T-helper 22 cell (primary cell): Measurements from ENCODE around the gene MYL10.

ENCODE experiments used
- DNase-seq: peaks from one replicate; pipeline ENCODE4 v3.0.0-alpha.2; 2020; ENCODE audit warnings: low read depth

MYL10 gene

GRCh38 chr7:101595766-101596537 lies 33.1 kb downstream of the MYL10 start:
- no peak for DNase-seq

GRCh38 chr7:101595246-101595645 lies 33.9 kb downstream of the MYL10 start:
- DNase-seq: no peak

GRCh38 chr7:101594790-101595189 lies 34.3 kb downstream of the MYL10 start:
- no peak for DNase-seq

GRCh38 chr7:101593556-101593955 lies 35.5 kb downstream of the MYL10 start:
- no peak for DNase-seq

- no peak for DNase-seq
These were observed 37.6 kb downstream of the MYL10 start for GRCh38 chr7:101591504-101591903.

- DNase-seq: no peak
These were observed 38.2 kb downstream of the MYL10 start for GRCh38 chr7:101590663-101591435.

GRCh38 chr7:101589976-101590662 lies 39.0 kb downstream of the MYL10 start:
- no peak for DNase-seq

- DNase-seq: no peak
These were observed 40.0 kb downstream of the MYL10 start for GRCh38 chr7:101589052-101589451.

- DNase-seq: no peak
These were observed 40.8 kb downstream of the MYL10 start for GRCh38 chr7:101588131-101588935.

GRCh38 chr7:101586906-101587677 lies 42.0 kb downstream of the MYL10 start:
- DNase-seq: no peak

GRCh38 chr7:101586078-101586905 lies 42.8 kb downstream of the MYL10 start:
- no peak for DNase-seq

- DNase-seq: no peak
These were observed 46.1 kb downstream of the MYL10 start for GRCh38 chr7:101582971-101583370.

GRCh38 chr7:101581891-101582290 lies 47.2 kb downstream of the MYL10 start:
- DNase-seq: no peak

- no peak for DNase-seq
These were observed 48.5 kb downstream of the MYL10 start for GRCh38 chr7:101580596-101580995.

- DNase-seq: no peak
These were observed 50.5 kb downstream of the MYL10 start for GRCh38 chr7:101578552-101578951.

- DNase-seq: no peak
These were observed 52.1 kb downstream of the MYL10 start for GRCh38 chr7:101576998-101577397.

GRCh38 chr7:101575721-101576120 lies 53.4 kb downstream of the MYL10 start:
- no peak for DNase-seq

- DNase-seq: no peak
These were observed 53.9 kb downstream of the MYL10 start for GRCh38 chr7:101575168-101575567.

GRCh38 chr7:101572156-101572555 lies 56.9 kb downstream of the MYL10 start:
- DNase-seq: no peak

- no peak for DNase-seq
These were observed 61.9 kb downstream of the MYL10 start for GRCh38 chr7:101567230-101567629.
